ENCODE measurements around the gene TMEM182. TPM values are rescaled to one million over a fixed set of nuclear protein-coding genes. Genes with fewer than 3 reads are reported as not detected.

The TMEM182 gene
- total and polyA plus RNA-seq, 2 of the 4 experiments (the other 2 are of a cell fraction) = 1.3 to 1.4 TPM

DNA sequence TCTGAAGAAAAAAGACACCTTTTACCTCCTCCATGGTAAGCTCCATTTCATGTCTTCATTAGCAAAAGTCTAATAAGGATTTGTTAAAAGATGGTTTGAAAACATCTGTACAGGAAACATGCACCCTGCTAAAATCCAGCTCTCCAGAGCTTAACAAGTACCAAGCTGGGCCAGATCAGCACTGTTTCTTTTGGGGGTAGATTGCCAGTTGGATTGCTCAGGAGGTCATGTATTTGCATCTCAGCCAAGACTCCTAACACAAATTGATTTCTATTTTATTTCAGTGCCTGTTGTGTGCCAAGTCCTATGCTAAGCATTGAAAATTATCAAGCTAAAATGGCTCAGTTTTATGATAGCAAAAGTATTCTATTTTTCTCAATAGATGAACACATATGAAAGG lies 3.4 kb upstream of the TMEM182 start:
- in situ Hi-C loops (cut with MboI; ENCODE audit: low sequenced_read_pairs) = no loop called here

More for the DNA sequence above, 3.4 kb upstream of the TMEM182 start:
- Histone ChIP-seq H2BK20ac (ENCODE audit: low read depth, low read length) (no peak overlapping the region), H3K79me1 (ENCODE audit: low read depth in 1 of 2, low read length in 2 of 2) (no peaks in the 10 kb centered on the region), H3K56ac (ENCODE audit: extremely low read depth, insufficient read depth, low read length) (no peak overlapping the region), H2AK9ac (replicated peaks; ENCODE audit: low read depth, low read length, poor library complexity) (no peak overlapping the region), H3K4me2 (ENCODE audit: low read depth, low read length) (no peak overlapping the region), H3K9me1 (ENCODE audit: insufficient read depth, low read length) (no peaks in the 10 kb centered on the region), H3K4ac (ENCODE audit: low read depth, low read length) (no peak overlapping the region), H4K8ac (ENCODE audit: low read depth in 2 of 2, low read length in 2 of 2) (no peak overlapping the region), H3K23ac (ENCODE audit: low read depth, low read length) (no peak overlapping the region), H3K9ac (ENCODE audit: low read depth, low read length) (no peak overlapping the region), H4K91ac (ENCODE audit: insufficient read depth, low read depth, low read length) (no peak overlapping the region), H2AFZ (replicated peaks; ENCODE audit: low read length, poor library complexity) (no peak overlapping the region), H3K27ac (ENCODE audit: insufficient read depth, low read length) (no peak overlapping the region), H3K4me3 (ENCODE audit: insufficient read depth, low read depth, low read length) (no peak overlapping the region), H2AK5ac (ENCODE audit: low read depth, low read length) (no peak overlapping the region), H4K5ac (ENCODE audit: low read depth, low read length) (no peak overlapping the region), H3K36me3 (ENCODE audit: control insufficient read depth, insufficient read depth, low read length) (no peaks in the 10 kb centered on the region), H2BK5ac (ENCODE audit: low read depth, low read length, poor library complexity, severe bottlenecking) (no peak overlapping the region), H2BK120ac (ENCODE audit: low read depth, low read length) (no peak overlapping the region), H3K14ac (replicated peaks; ENCODE audit: low read depth, low read length) (no peak overlapping the region), H4K20me1 (ENCODE audit: insufficient read depth, low read length) (no peaks in the 10 kb centered on the region), H3K9me3 (ENCODE audit: control insufficient read depth, insufficient read depth, low read length) (no peaks in the 10 kb centered on the region), H2BK15ac (ENCODE audit: low read depth, low read length) (no peak overlapping the region), H3K18ac (ENCODE audit: low read depth, low read length) (no peak overlapping the region), H3K27me3 (ENCODE audit: control insufficient read depth, insufficient read depth, low read length) (no peaks in the 10 kb centered on the region), H3K4me1 (ENCODE audit: control insufficient read depth, insufficient read depth, low read length) (no peaks in the 10 kb centered on the region; the same call in 1 of the 2 replicates)
- ChIA-PET CTCF (no interaction called here), POLR2A (ENCODE audit: unreplicated experiment) (no interaction called here)
- no TSS peak for BruUV-seq (replicated peaks)
- no peak for ATAC-seq (ENCODE audit: low read depth)
- dilution Hi-C loops (cut with HindIII; ENCODE audit: low sequenced_read_pairs, unreplicated experiment) = no loop called here
- intact Hi-C loops (cut with micrococcal nuclease) = no loop called here
- TF ChIP-seq, protein P1, sequence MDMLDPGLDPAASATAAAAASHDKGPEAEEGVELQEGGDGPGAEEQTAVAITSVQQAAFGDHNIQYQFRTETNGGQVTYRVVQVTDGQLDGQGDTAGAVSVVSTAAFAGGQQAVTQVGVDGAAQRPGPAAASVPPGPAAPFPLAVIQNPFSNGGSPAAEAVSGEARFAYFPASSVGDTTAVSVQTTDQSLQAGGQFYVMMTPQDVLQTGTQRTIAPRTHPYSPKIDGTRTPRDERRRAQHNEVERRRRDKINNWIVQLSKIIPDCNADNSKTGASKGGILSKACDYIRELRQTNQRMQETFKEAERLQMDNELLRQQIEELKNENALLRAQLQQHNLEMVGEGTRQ (IDR thresholded peaks at IDR 0.05; ENCODE audit: low read depth, low read length) = no peak
- TF ChIP-seq RFX5 (IDR thresholded peaks at IDR 0.05; ENCODE audit: low read depth, low read length) (no peak), SMC3 (IDR thresholded peaks at IDR 0.05; ENCODE audit: low read depth, low read length) (no peak), CHD1 (IDR thresholded peaks at IDR 0.05; ENCODE audit: low read depth, low read length) (no peak), FOS (IDR thresholded peaks at IDR 0.05; ENCODE audit: low read depth, low read length) (no peak), CTCF (conservative IDR thresholded peaks at IDR 0.05; ENCODE audit: low read depth, low read length) (no peak), RCOR1 (IDR thresholded peaks at IDR 0.05; ENCODE audit: insufficient replicate concordance, low read length) (no peak), POLR2A (IDR thresholded peaks at IDR 0.05; ENCODE audit: low read depth, low read length) (no peak)
- no peak for DNase-seq

All from IMR-90 (cell line).